PC-3 (cell line): ENCODE data around the gene CNTNAP2.

Experiments used
- CTCF ChIP-seq: fragments of 300-600 bp; sonication (generic); conservative IDR thresholded peaks from 2 replicates; pipeline ENCODE4 v1.5.1; 2017; ENCODE audit warnings: antibody characterized with exemption, low read depth, mild to moderate bottlenecking, low read length
- EZH2 ChIP-seq: fragments of 300-600 bp; sonication (generic); IDR thresholded peaks from one replicate; pipeline ENCODE4 v1.6.1; 2017; ENCODE audit warnings: antibody characterized with exemption, mild to moderate bottlenecking, low read length; ENCODE audit not compliant: unreplicated experiment
- EZH2phosphoT487 ChIP-seq: fragments of 300-600 bp; sonication (generic); IDR thresholded peaks from 2 replicates; pipeline ENCODE4 v1.6.1; 2018; ENCODE audit warnings: mild to moderate bottlenecking, antibody characterized with exemption, low read length, borderline replicate concordance

- no peak for TF ChIP-seq CTCF
- no peak for TF ChIP-seq EZH2phosphoT487
- no peak for TF ChIP-seq EZH2
These were observed 1083.3 kb downstream of the CNTNAP2 start for GRCh38 chr7:147199868-147200267.
